GM23248 (cell line): ENCODE measurements around the gene PON2. TPM values are rescaled to one million over a fixed set of nuclear protein-coding genes. Genes with fewer than 3 reads are reported as not detected.
"Not testable (repeated sequence)": the region's sequence is repeated elsewhere in the genome, so short reads cannot be mapped to it uniquely, and the experiment has no call there.

Experiments
- DNase-seq: peaks from one replicate; pipeline ENCODE4 v3.0.0-alpha.2; 2015
- H2AFZ ChIP-seq: fragments of 200-600 bp; sonication (generic); 2 replicates; pipeline ENCODE4 v1.6.1; 2016; ENCODE audit warnings: antibody characterized with exemption
- H3F3A ChIP-seq: fragments of 200-600 bp; sonication (generic); 2 replicates; pipeline ENCODE4 v1.6.1; 2016; ENCODE audit warnings: mild to moderate bottlenecking, antibody characterized with exemption, mixed run types; ENCODE audit not compliant: insufficient read depth
- H3K27ac ChIP-seq: fragments of 200-600 bp; sonication (generic); 2 replicates; pipeline ENCODE4 v1.5.1; 2016; ENCODE audit warnings: mild to moderate bottlenecking
- H3K27me3 ChIP-seq: fragments of 200-600 bp; sonication (generic); replicated peaks from 2 replicates; pipeline ENCODE4 v1.6.1; 2016; ENCODE audit warnings: mild to moderate bottlenecking; ENCODE audit not compliant: insufficient read depth
- H3K36me3 ChIP-seq: fragments of 200-600 bp; sonication (generic); 2 replicates; pipeline ENCODE4 v1.6.1; 2016; ENCODE audit warnings: low read depth, mild to moderate bottlenecking
- H3K4me1 ChIP-seq: fragments of 200-600 bp; sonication (generic); 2 replicates; pipeline ENCODE4 v1.6.1; 2016; ENCODE audit warnings: mild to moderate bottlenecking; ENCODE audit not compliant: insufficient read depth
- H3K4me2 ChIP-seq: fragments of 200-600 bp; sonication (generic); one replicate; pipeline ENCODE4 v1.6.1; 2016; ENCODE audit warnings: mild to moderate bottlenecking; ENCODE audit not compliant: unreplicated experiment
- H3K4me3 ChIP-seq: fragments of 200-600 bp; sonication (generic); 2 replicates; pipeline ENCODE4 v1.5.1; 2016; ENCODE audit warnings: mild to moderate bottlenecking
- H3K79me2 ChIP-seq: fragments of 200-600 bp; sonication (generic); 2 replicates; pipeline ENCODE4 v1.6.1; 2016; ENCODE audit warnings: mild to moderate bottlenecking; ENCODE audit not compliant: insufficient read depth
- H3K9ac ChIP-seq: fragments of 200-600 bp; sonication (generic); 2 replicates; pipeline ENCODE4 v1.6.1; 2016; ENCODE audit warnings: mild to moderate bottlenecking
- H3K9me2 ChIP-seq: fragments of 200-600 bp; sonication (generic); 2 replicates; pipeline ENCODE4 v1.6.1; 2016; ENCODE audit warnings: mixed run types, mild to moderate bottlenecking, moderate library complexity; ENCODE audit not compliant: insufficient read depth
- H3K9me3 ChIP-seq: fragments of 200-600 bp; sonication (generic); one replicate; pipeline ENCODE4 v1.6.1; 2017; ENCODE audit warnings: low read depth
- H4K20me1 ChIP-seq: fragments of 200-600 bp; sonication (generic); 2 replicates; pipeline ENCODE4 v1.6.0; 2016; ENCODE audit not compliant: insufficient read depth
- EZH2 ChIP-seq: fragments of 200-600 bp; sonication (generic); IDR thresholded peaks from 2 replicates; pipeline ENCODE4 v1.6.1; 2018; ENCODE audit warnings: antibody characterized with exemption, mild to moderate bottlenecking; ENCODE audit not compliant: insufficient read depth, poor library complexity, severe bottlenecking
- EZH2phosphoT487 ChIP-seq: fragments of 200-600 bp; sonication (generic); IDR thresholded peaks from 2 replicates; pipeline ENCODE4 v1.6.1; 2018; ENCODE audit warnings: antibody characterized with exemption, moderate library complexity, mild to moderate bottlenecking, low read depth; ENCODE audit not compliant: insufficient read depth
- WGBS, 2 experiments: methylation state at CpG; one replicate each; pipeline ENCODE4 v1.1.6; 2015 to 2017; ENCODE audit warnings: low lambda C conversion rate in 2 of 2, low coverage in 1 of 2; ENCODE audit errors: missing lambda C conversion rate in 2 of 2; 5-methylcytosine and 5-hydroxymethylcytosine counted together
- in situ Hi-C: fragments of 300-500 bp; cut with MboI; formaldehyde crosslinking; loops from 2 replicates; pipeline ENCODE4 v1.15.0; 2020
- polyA plus RNA-seq: library from polyadenylated mRNA; unstranded; fragments of >200 nt; fragmentation: Nextera tagmentation; extraction: Ambion mirVana; gene quantifications from 2 replicates; pipeline ENCODE4 v1.2.1, GENCODE V29; 2016
- total RNA-seq: library from RNA; depleted of rRNA; stranded (reverse); fragments of >200 nt; shearing (Covaris generic); gene quantifications from 2 replicates; pipeline ENCODE4 v1.2.3, GENCODE V29; 2014

The PON2 gene
- total and polyA plus RNA-seq, 2 experiments from 2014 or later = 65.6 to 99.7 TPM

GRCh38 chr7:95469848-95470247 lies 35.0 kb upstream of the PON2 start:
- Histone ChIP-seq H3K27me3 (no peaks in the 10 kb centered on the region), H3K9ac (no peak overlapping the region), H3K9me3 (no peaks in the 10 kb centered on the region), H3K9me2 (no peaks in the 10 kb centered on the region), H3K4me2 (no peak overlapping the region), H3K36me3 (no peaks in the 10 kb centered on the region), H3K4me3 (no peak overlapping the region), H2AFZ (no peak overlapping the region), H3K27ac (no peak overlapping the region), H3K4me1 (peaks cover 7% of the 10 kb centered on the region; the same call in 1 of the 2 replicates), H3F3A (no peaks in the 10 kb centered on the region; the same call in 1 of the 2 replicates), H4K20me1 (no peaks in the 10 kb centered on the region), H3K79me2 (no peaks in the 10 kb centered on the region)
- no peak for TF ChIP-seq EZH2
- no peak for TF ChIP-seq EZH2phosphoT487
- 81 to 85% methylated on average over 4 of the region's 4 CpGs for WGBS, 2 experiments
- no peak for DNase-seq
- in situ Hi-C loops = no loop called here

- Histone ChIP-seq H3K27me3 (no peaks in the 10 kb centered on the region), H3K79me2 (no peaks in the 10 kb centered on the region), H3K27ac (no peak overlapping the region), H3K9ac (no peak overlapping the region), H3K4me3 (no peak overlapping the region), H3K4me1 (peaks cover 7% of the 10 kb centered on the region; the same call in 1 of the 2 replicates), H3K4me2 (no peak overlapping the region), H3K9me2 (no peaks in the 10 kb centered on the region), H3K9me3 (no peaks in the 10 kb centered on the region), H3F3A (no peaks in the 10 kb centered on the region; the same call in 1 of the 2 replicates), H3K36me3 (no peaks in the 10 kb centered on the region), H4K20me1 (no peaks in the 10 kb centered on the region), H2AFZ (no peak overlapping the region)
- no peak for DNase-seq
- WGBS, 2 experiments = 91 to 100% methylated on average over 1 of the region's 1 CpG
- in situ Hi-C loops = no loop called here
- TF ChIP-seq EZH2 (no peak), EZH2phosphoT487 (no peak)
Measured at GRCh38 chr7:95469187-95469586, 34.4 kb upstream of the PON2 start.

- Histone ChIP-seq H3K4me2 (no peak overlapping the region), H2AFZ (no peak overlapping the region), H3K27me3 (no peaks in the 10 kb centered on the region), H3K9me3 (no peaks in the 10 kb centered on the region), H3K9me2 (no peaks in the 10 kb centered on the region), H3K4me3 (no peak overlapping the region), H3K9ac (no peak overlapping the region), H3F3A (no peaks in the 10 kb centered on the region; the same call in 1 of the 2 replicates), H4K20me1 (no peaks in the 10 kb centered on the region), H3K79me2 (no peaks in the 10 kb centered on the region), H3K4me1 (peaks cover 7% of the 10 kb centered on the region; the same call in 1 of the 2 replicates), H3K36me3 (no peaks in the 10 kb centered on the region), H3K27ac (no peak overlapping the region)
- in situ Hi-C loops = no loop called here
- no peak for DNase-seq
- TF ChIP-seq EZH2 (no peak), EZH2phosphoT487 (no peak)
- 82 to 100% methylated on average over 1 of the region's 1 CpG for WGBS, 2 experiments
Measured at GRCh38 chr7:95467912-95468607, 33.2 kb upstream of the PON2 start.

DNA sequence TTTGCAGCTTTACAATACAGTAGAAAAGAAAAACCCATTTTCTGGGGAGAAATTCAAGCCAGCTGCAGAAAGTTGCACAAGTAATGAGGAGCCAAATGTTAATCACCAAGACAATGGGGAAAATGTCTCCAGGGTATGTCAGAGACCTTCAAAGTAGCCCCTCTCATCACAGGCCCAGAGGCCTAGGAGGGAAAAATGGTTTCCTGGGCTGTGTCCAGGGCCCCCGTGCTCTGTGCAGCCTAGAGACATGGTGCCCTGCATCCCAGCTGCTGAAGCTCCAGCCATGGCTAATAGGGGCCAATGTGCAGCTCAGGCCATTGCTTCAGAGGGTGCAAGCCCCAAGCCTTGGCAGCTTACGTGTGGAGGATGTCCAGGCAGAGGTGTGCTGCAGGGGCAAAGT lies 25.8 kb upstream of the PON2 start:
- H3F3A ChIP-seq, H3K4me1 ChIP-seq, H3K27ac ChIP-seq, H3K36me3 ChIP-seq, in situ Hi-C loops, H3K79me2 ChIP-seq, H4K20me1 ChIP-seq, H3K9me2 ChIP-seq, H3K9me3 ChIP-seq, H3K4me3 ChIP-seq, DNase-seq, H2AFZ ChIP-seq, H3K27me3 ChIP-seq, H3K4me2 ChIP-seq, H3K9ac ChIP-seq: not testable (repeated sequence)
- WGBS, 2 experiments = 19 to 20% methylated on average over 2 of the region's 2 CpGs

GRCh38 chr7:95457947-95458346 lies 23.1 kb upstream of the PON2 start:
- DNase-seq = no peak
- H3K4me3 ChIP-seq = no peak overlapping the region
- H2AFZ ChIP-seq = no peak overlapping the region
- no peak overlapping the region for H3K4me2 ChIP-seq
- no peaks in the 10 kb centered on the region for H3K4me1 ChIP-seq
- in situ Hi-C loops = no loop called here
- no peaks in the 10 kb centered on the region for H3F3A ChIP-seq
- TF ChIP-seq EZH2phosphoT487 (no peak), EZH2 (no peak)
- no peak overlapping the region for H3K9ac ChIP-seq
- H3K27me3 ChIP-seq = no peaks in the 10 kb centered on the region
- no peaks in the 10 kb centered on the region for H4K20me1 ChIP-seq
- no peak overlapping the region for H3K27ac ChIP-seq
- H3K9me3 ChIP-seq = no peaks in the 10 kb centered on the region
- no peaks in the 10 kb centered on the region for H3K36me3 ChIP-seq
- H3K9me2 ChIP-seq = no peaks in the 10 kb centered on the region
- no peaks in the 10 kb centered on the region for H3K79me2 ChIP-seq
